GM18511 (cell line): Measurements from ENCODE around the gene UGT1A9.

Source experiments
- ATAC-seq: cut with Tn5 transposase; IDR thresholded peaks from one replicate; pipeline ENCODE4 v1.9.1; 2021; ENCODE audit warnings: mild to moderate bottlenecking, moderate library complexity; ENCODE audit not compliant: unreplicated experiment

The UGT1A9 gene

GRCh38 chr2:233793465-233794127 lies 121.9 kb downstream of the UGT1A9 start:
- no peak for ATAC-seq

GRCh38 chr2:233794128-233794658 lies 122.5 kb downstream of the UGT1A9 start:
- no peak for ATAC-seq

- no peak for ATAC-seq
Observed at GRCh38 chr2:233795735-233796171, 124.1 kb downstream of the UGT1A9 start.

- ATAC-seq = no peak
Observed at GRCh38 chr2:233796254-233796653, 124.6 kb downstream of the UGT1A9 start.

GRCh38 chr2:233798335-233799086 lies 126.8 kb downstream of the UGT1A9 start:
- ATAC-seq = no peak

- ATAC-seq = no peak
Observed at GRCh38 chr2:233799087-233799665, 127.5 kb downstream of the UGT1A9 start.

GRCh38 chr2:233799716-233800115 lies 128.0 kb downstream of the UGT1A9 start:
- ATAC-seq = no peak

- ATAC-seq = no peak
Observed at GRCh38 chr2:233800208-233800607, 128.5 kb downstream of the UGT1A9 start.

GRCh38 chr2:233801357-233802131 lies 129.8 kb downstream of the UGT1A9 start:
- ATAC-seq = peak; percentile 64

- ATAC-seq = no peak
Observed at GRCh38 chr2:233802132-233802815, 130.6 kb downstream of the UGT1A9 start.

- ATAC-seq = no peak
Observed at GRCh38 chr2:233803292-233803911, 131.7 kb downstream of the UGT1A9 start.

GRCh38 chr2:233803994-233804393 lies 132.3 kb downstream of the UGT1A9 start:
- ATAC-seq = no peak

GRCh38 chr2:233807215-233807865 lies 135.6 kb downstream of the UGT1A9 start:
- ATAC-seq = no peak

- no peak for ATAC-seq
Observed at GRCh38 chr2:233807966-233808935, 136.6 kb downstream of the UGT1A9 start.

GRCh38 chr2:233810385-233810784 lies 138.7 kb downstream of the UGT1A9 start:
- ATAC-seq = no peak

GRCh38 chr2:233811087-233811486 lies 139.4 kb downstream of the UGT1A9 start:
- ATAC-seq = no peak

GRCh38 chr2:233811732-233812131 lies 140.0 kb downstream of the UGT1A9 start:
- ATAC-seq = no peak
